H1 (cell line): ENCODE data around the gene CUTA. TPM values are rescaled to one million over a fixed set of nuclear protein-coding genes. Genes with fewer than 3 reads are reported as not detected.

Experiments used
- CTCF ChIA-PET: fragments of 300-600 bp; sonication (Branson Sonifier 250); formaldehyde crosslinking; loops from one replicate; lab custom pipeline; 2021; ENCODE audit not compliant: partially characterized antibody; lab: Charles Lee
- POLR2A ChIA-PET: fragments of 300-600 bp; sonication (Branson Sonifier 250); formaldehyde crosslinking; loops from one replicate; lab custom pipeline; 2021; ENCODE audit warnings: inconsistent platforms; ENCODE audit not compliant: partially characterized antibody; lab: Charles Lee
- DNase-seq, 2 experiments: peaks; one replicate each; pipeline versions ENCODE4 v3.0.0 to v3.0.0-alpha.2; 2010 to 2022; ENCODE audit warnings: low spot score in 2 of 2, low read depth in 1 of 2, mixed read lengths in 1 of 2
- FAIRE-seq: peaks from 2 replicates; lab custom pipeline; 2011; peaks lifted over from hg19 to GRCh38; lab: Jason Lieb, UNC
- H2AFZ ChIP-seq: 2 replicates; pipeline ENCODE4 v1.8.1; 2012; ENCODE audit warnings: low read length, inconsistent platforms
- H2AK5ac ChIP-seq: 2 replicates; pipeline ENCODE4 v1.6.1; 2013; ENCODE audit warnings: low read depth, low read length
- H2BK120ac ChIP-seq: replicated peaks from 2 replicates; pipeline ENCODE3; 2013; ENCODE audit warnings: low read depth, low read length, inconsistent platforms
- H2BK12ac ChIP-seq: 2 replicates; pipeline ENCODE4 v1.6.1; 2013; ENCODE audit warnings: low read depth, low read length
- H2BK15ac ChIP-seq: 2 replicates; pipeline ENCODE4 v1.6.1; 2013; ENCODE audit warnings: low read length
- H2BK20ac ChIP-seq: 2 replicates; pipeline ENCODE4 v1.6.1; 2013; ENCODE audit warnings: low read length
- H2BK5ac ChIP-seq: 2 replicates; pipeline ENCODE4 v1.6.1; 2013; ENCODE audit warnings: low read depth, low read length
- H3K14ac ChIP-seq: 2 replicates; pipeline ENCODE4 v1.6.1; 2013; ENCODE audit warnings: inconsistent platforms; ENCODE audit not compliant: insufficient read length
- H3K18ac ChIP-seq: 2 replicates; pipeline ENCODE4 v1.6.1; 2013; ENCODE audit warnings: low read length; ENCODE audit errors: extremely low read depth
- H3K23ac ChIP-seq: 2 replicates; pipeline ENCODE4 v1.6.1; 2013; ENCODE audit warnings: inconsistent platforms; ENCODE audit not compliant: insufficient read length
- H3K23me2 ChIP-seq: 2 replicates; pipeline ENCODE4 v1.6.1; 2013; ENCODE audit warnings: low read depth, low read length
- H3K27ac ChIP-seq: 2 replicates; pipeline ENCODE4 v1.6.1; 2011; ENCODE audit warnings: low read depth, low read length, inconsistent platforms
- H3K27me3 ChIP-seq, 4 experiments: replicated peaks in 1 of 4; 1 replicate in 1 of 4; 2 replicates in 3 of 4; pipeline versions ENCODE4 v1.6.1 to v1.8.1; 2011 to 2013; ENCODE audit warnings: low read length in 3 of 4, mild to moderate bottlenecking in 3 of 4, inconsistent platforms in 2 of 4, mixed read lengths in 2 of 4, moderate library complexity in 1 of 4; ENCODE audit not compliant: control insufficient read depth in 3 of 4, insufficient read depth in 3 of 4; ENCODE audit errors: extremely low read depth in 1 of 4
- H3K36me3 ChIP-seq, 4 experiments: 2 replicates each; pipeline versions ENCODE4 v1.6.1 to v1.8.1; 2011 to 2013; ENCODE audit warnings: mild to moderate bottlenecking in 4 of 4, low read length in 3 of 4, moderate library complexity in 2 of 4, control low read depth in 1 of 4, inconsistent platforms in 1 of 4; ENCODE audit not compliant: insufficient read depth in 4 of 4, control insufficient read depth in 2 of 4
- H3K4ac ChIP-seq: replicated peaks from 2 replicates; pipeline ENCODE3; 2013; ENCODE audit warnings: low read length, low read depth, mixed read lengths, inconsistent platforms; ENCODE audit not compliant: insufficient read length
- H3K4me1 ChIP-seq, 4 experiments: replicated peaks in 1 of 4; 1 replicate in 1 of 4; 2 replicates in 3 of 4; pipeline versions ENCODE4 v1.6.1 to v1.8.1; 2011 to 2013; ENCODE audit warnings: low read length in 3 of 4, inconsistent platforms in 2 of 4, mixed read lengths in 1 of 4; ENCODE audit not compliant: insufficient read depth in 4 of 4, control insufficient read depth in 3 of 4
- H3K4me2 ChIP-seq, 2 experiments: 2 replicates each; pipeline versions ENCODE4 v1.6.1 to v1.8.1; 2011 to 2013; ENCODE audit warnings: low read depth in 2 of 2, low read length in 2 of 2, control low read depth in 1 of 2, inconsistent platforms in 1 of 2, mild to moderate bottlenecking in 1 of 2; ENCODE audit not compliant: insufficient read depth in 1 of 2
- H3K4me3 ChIP-seq, 4 experiments: fragments of 200-600, 300-600 bp in 1 of 4; sonication (generic), shearing (Covaris generic), sonication (Bioruptor Twin) in 1 of 4; 2 replicates each; pipeline versions ENCODE4 v1.5.1 to v1.8.1; 2011 to 2016; ENCODE audit warnings: low read length in 4 of 4, low read depth in 3 of 4, control low read depth in 2 of 4, inconsistent platforms in 2 of 4, mild to moderate bottlenecking in 2 of 4, mixed read lengths in 1 of 4, moderate library complexity in 1 of 4; ENCODE audit not compliant: insufficient read depth in 2 of 4; ENCODE audit errors: extremely low read depth in 1 of 4
- H3K56ac ChIP-seq: replicated peaks from 2 replicates; pipeline ENCODE3; 2013; ENCODE audit warnings: low read depth, mild to moderate bottlenecking, mixed read lengths, low read length, inconsistent platforms; ENCODE audit not compliant: insufficient read length
- H3K79me1 ChIP-seq: 2 replicates; pipeline ENCODE4 v1.6.1; 2013; ENCODE audit warnings: low read depth, low read length, control low read depth
- H3K79me2 ChIP-seq, 2 experiments: 2 replicates each; pipeline versions ENCODE4 v1.6.1 to v1.8.1; 2012 to 2013; ENCODE audit warnings: low read length in 2 of 2, mild to moderate bottlenecking in 2 of 2, inconsistent platforms in 1 of 2; ENCODE audit not compliant: insufficient read depth in 2 of 2, control insufficient read depth in 1 of 2
- H3K9ac ChIP-seq, 4 experiments: replicated peaks in 1 of 4; 1 replicate in 1 of 4; 2 replicates in 3 of 4; pipeline versions ENCODE4 v1.6.1 to v1.8.1; 2011 to 2013; ENCODE audit warnings: low read depth in 3 of 4, low read length in 3 of 4, control low read depth in 2 of 4, mild to moderate bottlenecking in 2 of 4, moderate library complexity in 2 of 4, inconsistent platforms in 1 of 4; ENCODE audit errors: extremely low read depth in 1 of 4
- H3K9me3 ChIP-seq, 2 experiments: 2 replicates each; pipeline versions ENCODE4 v1.6.1 to v1.8.1; 2012 to 2013; ENCODE audit warnings: mild to moderate bottlenecking in 2 of 2, moderate library complexity in 2 of 2, control low read depth in 1 of 2, inconsistent platforms in 1 of 2, low read depth in 1 of 2, low read length in 1 of 2, mixed read lengths in 1 of 2; ENCODE audit not compliant: insufficient read depth in 2 of 2
- H4K20me1 ChIP-seq, 2 experiments: replicated peaks in 1 of 2; 2 replicates each; pipeline versions ENCODE3 to v1.8.1; 2011 to 2013; ENCODE audit warnings: inconsistent platforms in 2 of 2, low read length in 2 of 2, mild to moderate bottlenecking in 1 of 2; ENCODE audit not compliant: insufficient read depth in 2 of 2, control insufficient read depth in 1 of 2
- H4K5ac ChIP-seq: 2 replicates; pipeline ENCODE4 v1.6.1; 2013; ENCODE audit warnings: low read length, low read depth, mixed read lengths, inconsistent platforms; ENCODE audit not compliant: insufficient read length
- H4K8ac ChIP-seq: 2 replicates; pipeline ENCODE4 v1.8.0; 2013; ENCODE audit warnings: mild to moderate bottlenecking, moderate library complexity, low read length, inconsistent platforms; ENCODE audit not compliant: insufficient read depth; ENCODE audit errors: extremely low read depth
- H4K91ac ChIP-seq: replicated peaks from 2 replicates; pipeline ENCODE3; 2013; ENCODE audit warnings: low read length, mixed read lengths, inconsistent platforms; ENCODE audit not compliant: insufficient read length
- BCL11A ChIP-seq, 2 experiments: IDR thresholded peaks; one replicate each; pipeline ENCODE4 v1.6.1; 2011; ENCODE audit warnings: low read depth in 2 of 2, low read length in 2 of 2, mild to moderate bottlenecking in 2 of 2
- BRCA1 ChIP-seq: IDR thresholded peaks from 2 replicates; pipeline ENCODE4 v1.6.1; 2012; ENCODE audit warnings: low read depth, low read length, improper control_type of control experiment
- WGBS, 2 experiments: shearing (Covaris generic) in 1 of 2; methylation state at CpG; one replicate each; pipeline versions ENCODE4 v1.1.6 to v1.1.7; 2013 to 2015; ENCODE audit warnings: low lambda C conversion rate in 2 of 2, mixed read lengths in 2 of 2, inconsistent platforms in 1 of 2, low coverage in 1 of 2, missing lambda C conversion rate in 1 of 2; ENCODE audit not compliant: insufficient replicate concordance in 2 of 2, insufficient coverage in 1 of 2, insufficient read length in 1 of 2; ENCODE audit errors: extremely low coverage in 1 of 2, missing lambda C conversion rate in 1 of 2; 5-methylcytosine and 5-hydroxymethylcytosine counted together
- microRNA-seq, 2 experiments: library from miRNA; unstranded; fragments of <30 nt; microRNA quantifications; one replicate each; pipeline versions ENCODE4 to v1.2.0, GENCODE V29; 2016 to 2020; ENCODE audit warnings: borderline microRNAs expressed in 2 of 2, borderline number of aligned reads in 2 of 2, borderline replicate concordance in 1 of 2
- polyA plus RNA-seq, 7 experiments: library from polyadenylated mRNA; depleted of rRNA in 3 of 7; stranded (reverse) in 5 of 7; unstranded in 2 of 7; fragments of >200 nt in 5 of 7; fragments of 200-250 nt in 2 of 7; gene quantifications; 1 replicate in 5 of 7; 2 replicates in 1 of 7; 4 replicates in 1 of 7; pipeline versions ENCODE4 v1.2.1 to v1.2.3, GENCODE V29; 2011 to 2013; ENCODE audit warnings: missing spikeins in 2 of 7, mixed read lengths in 2 of 7
- small RNA-seq: library from polyadenylated mRNA; stranded (forward); fragments of <200 nt; extraction: miRNeasy Mini kit (QIAGEN cat#:217004); gene quantifications from one replicate; pipeline ENCODE3, GENCODE V24; 2013; ENCODE audit not compliant: insufficient read depth
- total RNA-seq: library from RNA; stranded (reverse); fragmentation: NEBNext Ultra II Directional; extraction: Animal tissue kit (Norgen Biotek cat#: 25700); gene quantifications from 2 replicates; pipeline ENCODE4 v1.2.1, GENCODE V29; 2021

The CUTA gene
- total and polyA plus RNA-seq, 2 of the 8 experiments (the other 6 are each of a cell fraction or from before 2014, with no cell fraction given) = 297 to 460 TPM

GRCh38 chr6:33367009-33367714 is 50.7 kb downstream of the CUTA start:
- Histone ChIP-seq H2BK12ac (no peak overlapping the region), H3K36me3 (no peaks in the 10 kb centered on the region), H3K4me3 (no peak overlapping the region), H3K23me2 (no peaks in the 10 kb centered on the region), H2BK15ac (no peak overlapping the region), H3K27ac (no peak overlapping the region), H2BK120ac (no peak overlapping the region), H3K79me2 (no peaks in the 10 kb centered on the region), H3K23ac (no peak overlapping the region), H3K56ac (no peak overlapping the region), H4K5ac (no peak overlapping the region), H3K4me1 (peaks cover 0 to 3% (median 0%) of the 10 kb centered on the region in 4 experiments; a peak in 2 of 7 replicates), H3K79me1 (no peaks in the 10 kb centered on the region), H3K4me2 (no peak overlapping the region), H3K9me3 (no peaks in the 10 kb centered on the region), H3K27me3 (no peaks in the 10 kb centered on the region), H2BK5ac (no peak overlapping the region), H3K14ac (no peak overlapping the region), H3K4ac (no peak overlapping the region), H3K18ac (no peak overlapping the region), H4K8ac (no peak overlapping the region), H2BK20ac (no peak overlapping the region)
- WGBS, 2 experiments = 83% methylated on average over 8 of the region's 8 CpGs; no CpG with 5 or more reads in 1 of the 2 experiments
- FAIRE-seq = no peak
- ChIA-PET CTCF (interaction anchor here (0.7 to 1.1 kb wide), 4 partner anchors 22 to 138 kb away, joined by 3 to 6 read pairs (median 4); no protein-coding TSS in a partner anchor), POLR2A (no interaction called here)
- no peak for DNase-seq
- no peak for TF ChIP-seq BCL11A (IDR thresholded peaks at IDR 0.05; ENCODE audit: low read depth in 2 of 2, low read length in 2 of 2)
- TF ChIP-seq BRCA1 = no peak
- TF ChIP-seq, all 59 proteins: peak for 0
- H4K91ac ChIP-seq = no peak overlapping the region
- no peak overlapping the region for H3K9ac ChIP-seq
- no peak overlapping the region for H2AFZ ChIP-seq
- H4K20me1 ChIP-seq = no peaks in the 10 kb centered on the region
- H2AK5ac ChIP-seq = no peak overlapping the region

Small RNA genes lying within 50 kb of the gene (microRNA-seq; reads per million reads assigned to microRNA genes)
- 0.20 to 0.46 reads per million in 2 experiments for gene MIR5004

Small RNA genes lying within 50 kb of the gene (small RNA-seq; reads per million reads assigned to genes)
- gene RPL35AP4 = not detected
- not detected for gene ZBTB9

Other genes with a start within 250 kb of the CUTA start
- gene COL11A2, start 225.6 kb downstream of the CUTA start, total RNA-seq = 2.8 and 3.5 TPM in 2 replicates
- 3.8 and 4.7 TPM in 2 replicates for gene COL11A2, start 225.6 kb downstream of the CUTA start, polyA plus RNA-seq (2011; rRNA removed)
- 17.8 and 18.1 TPM in 2 replicates for gene RXRB, start 217.4 kb downstream of the CUTA start, total RNA-seq
- gene RXRB, start 217.4 kb downstream of the CUTA start, polyA plus RNA-seq (2011; rRNA removed) = 13.0 and 13.9 TPM in 2 replicates
- gene SLC39A7, start 217.2 kb downstream of the CUTA start, total RNA-seq = 120 and 123 TPM in 2 replicates
- gene SLC39A7, start 217.2 kb downstream of the CUTA start, polyA plus RNA-seq (2011; rRNA removed) = 63.3 and 70.2 TPM in 2 replicates
- 3.3 and 3.6 TPM in 2 replicates for gene HSD17B8, start 213.5 kb downstream of the CUTA start, total RNA-seq
- gene HSD17B8, start 213.5 kb downstream of the CUTA start, polyA plus RNA-seq (2011; rRNA removed) = 17.1 and 22.0 TPM in 2 replicates
- gene RING1, start 209.6 kb downstream of the CUTA start, total RNA-seq = 26.0 and 27.4 TPM in 2 replicates
- 16.4 and 26.0 TPM in 2 replicates for gene RING1, start 209.6 kb downstream of the CUTA start, polyA plus RNA-seq (2011; rRNA removed)
- 35.0 and 36.5 TPM in 2 replicates for gene VPS52, start 146.2 kb downstream of the CUTA start, total RNA-seq
- gene VPS52, start 146.2 kb downstream of the CUTA start, polyA plus RNA-seq (2011; rRNA removed) = 86.3 and 89.7 TPM in 2 replicates
- 2,791 and 2,796 TPM in 2 replicates for gene RPS18, start 146.0 kb downstream of the CUTA start, total RNA-seq
- gene RPS18, start 146.0 kb downstream of the CUTA start, polyA plus RNA-seq (2011; rRNA removed) = 4,466 and 7,099 TPM in 2 replicates
- 3.0 and 4.2 TPM in 2 replicates for gene B3GALT4, start 141.0 kb downstream of the CUTA start, total RNA-seq
- 2.2 and 3.2 TPM in 2 replicates for gene B3GALT4, start 141.0 kb downstream of the CUTA start, polyA plus RNA-seq (2011; rRNA removed)
- gene WDR46, start 128.9 kb downstream of the CUTA start, total RNA-seq = 91.0 and 99.4 TPM in 2 replicates
- 69.7 and 71.3 TPM in 2 replicates for gene WDR46, start 128.9 kb downstream of the CUTA start, polyA plus RNA-seq (2011; rRNA removed)
- gene PFDN6, start 128.5 kb downstream of the CUTA start, total RNA-seq = 93.3 and 95.7 TPM in 2 replicates
- 32.0 and 33.5 TPM in 2 replicates for gene PFDN6, start 128.5 kb downstream of the CUTA start, polyA plus RNA-seq (2011; rRNA removed)
- 58.1 and 63.2 TPM in 2 replicates for gene RGL2, start 119.2 kb downstream of the CUTA start, total RNA-seq
- 80.3 and 124 TPM in 2 replicates for gene RGL2, start 119.2 kb downstream of the CUTA start, polyA plus RNA-seq (2011; rRNA removed)
- gene TAPBP, start 104.0 kb downstream of the CUTA start, total RNA-seq = 33.5 and 35.4 TPM in 2 replicates
- 24.5 and 28.9 TPM in 2 replicates for gene TAPBP, start 104.0 kb downstream of the CUTA start, polyA plus RNA-seq (2011; rRNA removed)
- gene ZBTB22, start 100.4 kb downstream of the CUTA start, total RNA-seq = 9.8 and 9.9 TPM in 2 replicates
- 7.4 and 11.0 TPM in 2 replicates for gene ZBTB22, start 100.4 kb downstream of the CUTA start, polyA plus RNA-seq (2011; rRNA removed)
- gene DAXX, start 95.1 kb downstream of the CUTA start, total RNA-seq = 81.9 and 85.0 TPM in 2 replicates
- 31.1 and 53.7 TPM in 2 replicates for gene DAXX, start 95.1 kb downstream of the CUTA start, polyA plus RNA-seq (2011; rRNA removed)
- gene KIFC1, start 26.3 kb downstream of the CUTA start, total RNA-seq = 64.3 and 69.3 TPM in 2 replicates
- 46.6 and 60.9 TPM in 2 replicates for gene KIFC1, start 26.3 kb downstream of the CUTA start, polyA plus RNA-seq (2011; rRNA removed)
- gene PHF1, start 7.1 kb downstream of the CUTA start, total RNA-seq = 45.4 and 47.3 TPM in 2 replicates
- 78.6 and 109 TPM in 2 replicates for gene PHF1, start 7.1 kb downstream of the CUTA start, polyA plus RNA-seq (2011; rRNA removed)
- 101 and 109 TPM in 2 replicates for gene SYNGAP1, start 2.0 kb upstream of the CUTA start, total RNA-seq
- gene SYNGAP1, start 2.0 kb upstream of the CUTA start, polyA plus RNA-seq (2011; rRNA removed) = 31.0 and 66.9 TPM in 2 replicates
- 20.2 and 25.0 TPM in 2 replicates for gene ZBTB9, start 36.5 kb upstream of the CUTA start, total RNA-seq
- gene ZBTB9, start 36.5 kb upstream of the CUTA start, polyA plus RNA-seq (2011; rRNA removed) = 15.1 and 16.9 TPM in 2 replicates
- gene BAK1, start 162.2 kb upstream of the CUTA start, total RNA-seq = 43.3 and 45.1 TPM in 2 replicates
- gene BAK1, start 162.2 kb upstream of the CUTA start, polyA plus RNA-seq (2011; rRNA removed) = 43.4 and 51.4 TPM in 2 replicates
- 44.9 and 45.7 TPM in 2 replicates for gene ITPR3, start 203.2 kb upstream of the CUTA start, total RNA-seq
- gene ITPR3, start 203.2 kb upstream of the CUTA start, polyA plus RNA-seq (2011; rRNA removed) = 29.1 and 37.2 TPM in 2 replicates